HG02885 (cell line): ENCODE data around the gene FAM120B.
"Not testable (repeated sequence)": the region's sequence is repeated elsewhere in the genome, so short reads cannot be mapped to it uniquely, and the experiment has no call there.

Experiments
- ATAC-seq: cut with Tn5 transposase; IDR thresholded peaks from one replicate; pipeline ENCODE4 v1.9.1; 2021; ENCODE audit warnings: mild to moderate bottlenecking; ENCODE audit not compliant: unreplicated experiment, poor library complexity

The FAM120B gene

GRCh38 chr6:170345662-170346061 is 39.1 kb downstream of the FAM120B start:
- peak; percentile 55 for ATAC-seq

- no peak for ATAC-seq
These were observed 40.1 kb downstream of the FAM120B start for GRCh38 chr6:170346649-170347048.

GRCh38 chr6:170347091-170347490 is 40.5 kb downstream of the FAM120B start:
- ATAC-seq: peak; percentile 61

GRCh38 chr6:170347975-170348374 is 41.4 kb downstream of the FAM120B start:
- ATAC-seq: no peak

- not testable (repeated sequence) for ATAC-seq
These were observed 44.9 kb downstream of the FAM120B start for GRCh38 chr6:170351456-170351855.

GRCh38 chr6:170355190-170355589 is 48.6 kb downstream of the FAM120B start:
- not testable (repeated sequence) for ATAC-seq

GRCh38 chr6:170355661-170356060 is 49.1 kb downstream of the FAM120B start:
- no peak for ATAC-seq

- ATAC-seq: no peak
These were observed 51.3 kb downstream of the FAM120B start for GRCh38 chr6:170357812-170358211.

GRCh38 chr6:170358496-170358895 is 51.9 kb downstream of the FAM120B start:
- ATAC-seq: no peak

- ATAC-seq: no peak
These were observed 53.9 kb downstream of the FAM120B start for GRCh38 chr6:170360476-170360875.

- no peak for ATAC-seq
These were observed 54.8 kb downstream of the FAM120B start for GRCh38 chr6:170361335-170361734.

GRCh38 chr6:170362121-170362520 is 55.6 kb downstream of the FAM120B start:
- no peak for ATAC-seq

GRCh38 chr6:170363255-170363654 is 56.7 kb downstream of the FAM120B start:
- ATAC-seq: no peak

GRCh38 chr6:170365121-170365520 is 58.6 kb downstream of the FAM120B start:
- ATAC-seq: no peak

- no peak for ATAC-seq
These were observed 59.0 kb downstream of the FAM120B start for GRCh38 chr6:170365593-170365992.

GRCh38 chr6:170366248-170366960 is 59.8 kb downstream of the FAM120B start:
- no peak for ATAC-seq

- ATAC-seq: no peak
These were observed 60.7 kb downstream of the FAM120B start for GRCh38 chr6:170367241-170367640.

- ATAC-seq: no peak
These were observed 62.0 kb downstream of the FAM120B start for GRCh38 chr6:170368544-170368943.

GRCh38 chr6:170369403-170369802 is 62.8 kb downstream of the FAM120B start:
- no peak for ATAC-seq

GRCh38 chr6:170370416-170370815 is 63.9 kb downstream of the FAM120B start:
- ATAC-seq: peak; percentile 61

- ATAC-seq: no peak
These were observed 64.5 kb downstream of the FAM120B start for GRCh38 chr6:170371080-170371479.

- no peak for ATAC-seq
These were observed 65.0 kb downstream of the FAM120B start for GRCh38 chr6:170371588-170371987.
